Motor neuron (in vitro differentiated cells): ENCODE results near the gene GOLGA8S. TPM values are rescaled to one million over a fixed set of nuclear protein-coding genes. Genes with fewer than 3 reads are reported as not detected.
A peak's percentile ranks its signal among the peaks of the same experiment; 100 is the strongest.
"Not testable (repeated sequence)": the region's sequence is repeated elsewhere in the genome, so short reads cannot be mapped to it uniquely, and the experiment has no call there.

ENCODE experiments used
- ATAC-seq, 8 experiments: fragments of 200-7000 bp; cut with Tn5 transposase; replicated peaks in 6 of 8; 2 replicates each; pipeline ENCODE4 v1.8.0; 2021; ENCODE audit warnings: mild to moderate bottlenecking in 8 of 8, moderate library complexity in 8 of 8
- H3K27ac ChIP-seq, 2 donors: fragments of 250-450 bp; sonication (Bioruptor Pico); 2 replicates each; pipeline ENCODE4 v1.9.0; 2021; ENCODE audit warnings: antibody characterized with exemption in 2 of 2, mild to moderate bottlenecking in 2 of 2, moderate library complexity in 1 of 2
- H3K4me1 ChIP-seq, 2 donors: fragments of 250-450 bp; sonication (Bioruptor Pico); replicated peaks in 1 of 2; 2 replicates each; pipeline ENCODE4 v1.6.1; 2021; ENCODE audit warnings: antibody characterized with exemption in 2 of 2, mild to moderate bottlenecking in 2 of 2, moderate library complexity in 1 of 2
- H3K4me3 ChIP-seq, 5 donors: fragments of 250-450 bp; sonication (Bioruptor Pico); 2 replicates each; pipeline ENCODE4 v1.9.0; 2021; ENCODE audit warnings: antibody characterized with exemption in 5 of 5, mild to moderate bottlenecking in 5 of 5, moderate library complexity in 4 of 5
- WGBS, 10 experiments: fragments of 450-650 bp; shearing (Covaris generic); methylation state at CpG; one replicate each; pipeline ENCODE4 v1.0.0; 2022; 5-methylcytosine and 5-hydroxymethylcytosine counted together
- in situ Hi-C, 9 experiments: fragments of 400-800 bp; cut with MboI; loops; one replicate each; pipeline ENCODE4 v1.15.0; 2021; ENCODE audit warnings: low sequenced_read_pairs in 9 of 9, low pct_unique_long_range_greater_than_20kb in 2 of 9; ENCODE audit not compliant: unreplicated experiment in 9 of 9
- total RNA-seq, 8 experiments: library from RNA; unstranded; fragments of 300-600 nt; gene quantifications; 2 replicates each; pipeline versions ENCODE4 v1.2.3 to v1.2.4, GENCODE V29; 2022

Gene GOLGA8S, protein sequence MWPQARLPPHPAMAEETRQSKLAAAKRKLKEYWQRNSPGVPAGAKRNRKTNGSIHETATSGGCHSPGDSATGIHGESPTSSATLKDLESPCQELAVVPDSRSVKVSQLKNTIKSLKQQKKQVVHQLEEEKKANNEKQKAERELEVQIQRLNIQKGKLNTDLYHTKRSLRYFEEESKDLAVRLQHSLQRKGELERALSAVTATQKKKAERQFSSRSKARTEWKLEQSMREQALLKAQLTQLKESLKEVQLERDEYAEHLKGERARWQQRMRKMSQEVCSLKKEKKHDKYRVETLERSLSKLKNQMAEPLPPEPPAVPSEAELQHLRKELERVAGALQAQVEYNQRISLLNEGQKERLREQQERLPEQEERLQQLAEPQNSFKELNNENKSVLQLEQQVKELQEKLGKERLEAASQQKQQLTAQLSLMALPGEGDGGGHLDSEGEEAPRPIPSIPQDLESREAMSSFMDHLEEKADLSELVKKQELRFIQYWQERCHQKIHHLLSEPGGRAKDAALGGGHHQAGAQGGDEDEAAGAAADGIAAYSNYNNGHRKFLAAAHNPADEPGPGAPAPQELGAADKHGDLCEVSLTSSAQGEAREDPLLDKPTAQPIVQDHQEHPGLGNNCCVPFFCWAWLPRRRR
- under 1 TPM in 6 of 8 experiments, not detected in 2; under 0.01 to 0.19 (median 0.10) TPM for total RNA-seq

DNA sequence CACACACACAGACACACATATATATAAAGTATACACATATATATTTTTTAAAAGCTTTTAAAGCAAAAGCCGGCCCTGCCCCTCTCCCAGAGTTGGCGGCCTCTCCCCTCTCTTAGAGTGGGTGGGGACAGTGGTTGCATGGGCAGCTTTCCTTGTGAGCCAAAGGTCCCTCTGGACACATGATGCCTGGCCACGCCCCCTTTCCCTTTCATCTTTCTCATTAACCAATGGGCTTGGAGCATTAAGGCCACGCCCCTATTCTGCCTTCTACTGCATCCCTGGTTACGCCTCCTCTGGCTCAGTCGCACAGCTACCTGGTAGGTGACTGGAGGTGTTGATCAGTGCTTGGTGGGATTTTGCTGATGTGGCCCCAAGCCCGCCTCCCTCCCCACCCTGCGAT, at the start of gene GOLGA8S:
Gene GOLGA8S, plus strand, starts transcription at position 301 of the 400 bp plus-strand sequence. Its CDS starts 62 bp downstream, at position 363.
- no CpG with 5 or more reads among the region's 8 CpGs for WGBS, 10 experiments
- H3K4me1 ChIP-seq, in situ Hi-C loops, H3K27ac ChIP-seq, ATAC-seq, H3K4me3 ChIP-seq: not testable (repeated sequence)

DNA sequence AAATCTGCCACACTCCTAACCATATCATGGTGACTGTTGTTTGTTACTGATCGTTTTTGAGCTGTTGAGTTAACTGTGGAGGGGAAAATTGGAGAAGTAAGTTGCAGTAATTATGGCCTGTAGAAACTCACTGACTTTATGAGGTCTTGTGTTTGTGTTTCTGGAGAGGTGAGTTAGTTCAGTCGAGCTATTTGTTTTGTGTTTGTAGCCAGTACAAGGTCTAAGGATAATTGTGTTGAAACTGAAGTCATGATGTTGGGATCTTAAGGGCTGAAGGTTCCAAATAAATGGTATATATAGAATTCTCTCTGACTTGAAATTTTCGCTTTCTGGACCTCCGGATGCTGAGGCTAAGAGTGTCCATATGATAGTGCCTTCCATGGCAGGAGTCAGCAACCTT, 49.7 kb upstream of the GOLGA8S start:
- H3K4me1 ChIP-seq, ATAC-seq, H3K27ac ChIP-seq, in situ Hi-C loops: not testable (repeated sequence)
- WGBS, 10 experiments: 17 to 100% (median 63%) methylated on average over 1 to 3 of the region's 4 CpGs; no CpG with 5 or more reads in 2 of the 10 experiments
- H3K4me3 ChIP-seq: peak overlapping the region; percentile 14 to 98 (median 77)

DNA sequence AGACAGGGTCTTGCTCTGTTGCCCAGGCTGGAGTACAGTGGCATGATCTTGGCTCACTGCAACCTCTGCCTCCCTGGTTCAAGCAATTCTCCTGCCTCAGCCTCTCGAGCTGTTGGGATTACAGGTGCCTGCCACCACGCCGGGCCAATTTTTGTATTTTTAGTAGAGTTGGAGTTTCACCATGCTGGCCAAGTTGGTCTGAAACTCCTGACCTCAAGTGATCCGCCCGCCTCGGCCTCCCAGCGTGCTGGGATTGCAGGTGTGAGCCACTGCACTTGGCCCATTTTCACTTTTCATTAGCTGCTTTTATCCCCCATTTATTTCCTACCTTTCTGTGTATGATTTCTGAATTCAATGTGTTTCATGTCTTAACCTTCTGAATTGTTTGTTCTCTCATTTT, 48.6 kb upstream of the GOLGA8S start:
- H3K27ac ChIP-seq, H3K4me1 ChIP-seq, H3K4me3 ChIP-seq, ATAC-seq, in situ Hi-C loops: not testable (repeated sequence)
- WGBS, 10 experiments: 63 to 100% (median 87%) methylated on average over 1 to 7 of the region's 7 CpGs

DNA sequence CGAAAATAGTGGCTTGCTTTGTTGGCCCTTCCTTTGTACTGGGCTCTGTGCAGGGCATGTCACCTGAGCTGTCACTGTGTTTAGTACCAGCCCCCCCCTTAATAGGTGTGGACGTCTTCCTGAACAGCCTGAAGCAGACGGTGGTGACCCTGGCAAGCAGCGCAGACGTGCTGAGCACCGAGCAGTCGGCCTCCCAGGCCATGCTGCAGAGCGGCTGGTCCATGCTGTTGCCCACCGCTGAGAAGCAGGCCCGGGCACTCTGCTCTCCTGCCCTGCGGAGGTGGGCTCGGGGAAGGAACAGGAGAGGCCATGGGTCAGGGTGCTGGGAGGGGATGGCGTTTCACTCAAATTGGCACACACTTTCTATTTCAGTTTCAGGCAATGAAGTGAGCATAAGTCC, 43.3 kb upstream of the GOLGA8S start:
- ATAC-seq, H3K27ac ChIP-seq, H3K4me3 ChIP-seq, H3K4me1 ChIP-seq, in situ Hi-C loops: not testable (repeated sequence)
- 53 to 100% (median 100%) methylated on average over 1 to 4 of the region's 13 CpGs; no CpG with 5 or more reads in 4 of the 10 experiments for WGBS, 10 experiments

DNA sequence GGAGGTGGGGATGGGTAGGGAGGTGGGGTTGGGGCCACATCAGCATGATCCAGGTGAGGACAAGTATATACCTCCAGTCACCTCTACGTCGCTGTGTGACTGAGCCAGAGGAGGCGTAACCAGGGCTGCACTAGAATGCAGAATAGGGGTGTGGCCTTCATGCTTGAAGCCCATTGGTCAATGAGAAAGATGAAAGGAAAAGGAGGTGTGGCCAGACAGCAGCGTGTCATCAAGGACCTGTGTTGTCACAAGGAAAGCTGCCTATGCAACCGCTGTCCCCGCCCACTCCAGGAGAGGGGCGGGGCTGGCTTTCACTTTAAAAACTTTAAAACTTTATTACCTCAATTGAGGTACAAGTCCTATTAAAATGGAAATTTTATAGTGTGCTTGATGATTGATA, 20.5 kb upstream of the GOLGA8S start, which contains the start of gene GOLGA6L26:
Gene GOLGA6L26, minus strand, starts transcription at position 101 of the 400 bp plus-strand sequence. Its CDS starts 61 bp downstream, at position 40.
- H3K27ac ChIP-seq, in situ Hi-C loops, H3K4me1 ChIP-seq, ATAC-seq, H3K4me3 ChIP-seq: not testable (repeated sequence)
- no CpG with 5 or more reads among the region's 7 CpGs for WGBS, 10 experiments

DNA sequence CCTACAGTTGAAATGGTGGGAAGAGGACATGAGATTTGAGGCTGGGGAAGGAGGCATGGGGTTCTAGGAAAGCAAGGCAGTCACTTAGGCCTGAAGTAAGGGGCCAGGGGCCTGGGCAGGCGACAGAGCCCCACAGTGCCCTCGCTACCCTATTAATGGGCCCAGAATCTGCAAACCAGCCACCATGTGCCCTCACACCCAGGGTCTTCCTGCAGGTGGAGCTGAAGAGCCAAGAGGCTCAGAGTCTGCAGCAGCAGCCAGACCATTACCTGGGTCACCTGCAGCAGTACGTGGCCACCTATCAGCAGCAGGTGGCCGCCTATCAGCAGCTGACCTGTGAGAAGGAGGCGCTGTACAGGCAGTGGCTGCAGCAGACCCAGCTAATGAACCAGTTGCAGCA, 8.1 kb downstream of the GOLGA8S start:
- H3K27ac ChIP-seq, H3K4me3 ChIP-seq, H3K4me1 ChIP-seq, ATAC-seq, in situ Hi-C loops: not testable (repeated sequence)
- no CpG with 5 or more reads among the region's 5 CpGs for WGBS, 10 experiments

DNA sequence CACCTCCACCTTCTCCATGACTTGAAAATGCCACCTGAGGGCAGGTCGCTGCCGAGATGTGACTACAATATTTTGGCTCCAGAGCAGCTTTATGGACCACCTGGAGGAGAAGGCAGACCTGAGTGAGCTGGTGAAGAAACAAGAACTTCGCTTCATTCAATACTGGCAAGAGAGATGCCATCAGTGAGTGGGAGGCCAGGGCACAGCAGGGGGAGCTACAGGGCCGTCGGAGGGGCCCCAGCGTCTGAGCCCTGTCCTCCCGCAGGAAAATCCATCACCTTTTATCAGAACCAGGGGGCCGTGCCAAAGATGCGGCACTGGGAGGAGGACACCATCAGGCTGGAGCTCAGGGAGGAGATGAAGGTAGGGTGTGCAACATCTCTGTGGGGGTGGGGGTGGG, 9.7 kb downstream of the GOLGA8S start:
- H3K4me3 ChIP-seq, H3K27ac ChIP-seq, ATAC-seq, H3K4me1 ChIP-seq, in situ Hi-C loops: not testable (repeated sequence)
- WGBS, 10 experiments: no CpG with 5 or more reads among the region's 9 CpGs

DNA sequence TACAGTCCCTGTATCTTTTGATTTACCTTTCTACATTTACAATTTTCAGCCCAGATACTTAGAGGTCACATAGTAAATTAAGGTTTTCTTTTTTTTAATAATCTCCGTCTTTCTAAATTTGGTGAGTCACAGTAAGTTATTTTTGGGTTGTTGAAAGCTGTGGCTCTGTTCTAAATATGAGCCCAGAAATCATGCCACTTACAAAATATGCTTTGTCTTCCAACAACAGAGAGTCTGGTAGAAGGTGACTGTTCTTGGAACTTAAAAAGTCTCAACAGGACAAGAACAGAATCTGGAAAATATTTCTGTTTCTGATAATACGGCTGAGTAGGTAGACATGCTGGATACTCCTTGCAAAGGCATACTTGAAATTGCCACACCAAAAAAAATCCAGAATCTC, 16.0 kb downstream of the GOLGA8S start:
- H3K4me3 ChIP-seq: no peak overlapping the region
- H3K27ac ChIP-seq: no peak overlapping the region
- H3K4me1 ChIP-seq: no peaks in the 10 kb centered on the region
- in situ Hi-C loops: no loop called here
- 0 to 100% (median 68%) methylated on average over 1 to 2 of the region's 2 CpGs; no CpG with 5 or more reads in 3 of the 10 experiments for WGBS, 10 experiments
- no peak for ATAC-seq

DNA sequence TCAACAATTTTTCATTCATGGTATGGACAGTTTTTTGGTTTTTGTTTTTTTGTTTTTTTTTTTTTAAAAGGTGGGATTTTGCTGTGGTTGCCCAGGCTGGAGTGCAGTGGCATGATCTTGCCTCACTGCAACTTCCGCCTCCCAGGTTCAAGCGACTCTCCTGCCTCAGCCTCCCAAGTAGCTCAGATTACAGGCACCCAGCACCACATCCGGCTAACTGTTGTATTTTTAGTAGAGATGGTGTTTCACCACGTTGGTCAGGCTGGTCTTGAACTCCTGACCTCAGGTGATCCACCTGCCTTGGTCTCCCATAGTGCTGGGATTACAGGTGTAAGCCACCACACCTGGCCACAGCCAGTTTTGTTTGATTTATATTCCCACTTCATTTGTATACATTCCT, 16.6 kb downstream of the GOLGA8S start:
- H3K4me3 ChIP-seq, H3K4me1 ChIP-seq, in situ Hi-C loops, H3K27ac ChIP-seq, ATAC-seq: not testable (repeated sequence)
- 0 to 80% (median 54%) methylated on average over 1 to 4 of the region's 4 CpGs; no CpG with 5 or more reads in 1 of the 10 experiments for WGBS, 10 experiments

DNA sequence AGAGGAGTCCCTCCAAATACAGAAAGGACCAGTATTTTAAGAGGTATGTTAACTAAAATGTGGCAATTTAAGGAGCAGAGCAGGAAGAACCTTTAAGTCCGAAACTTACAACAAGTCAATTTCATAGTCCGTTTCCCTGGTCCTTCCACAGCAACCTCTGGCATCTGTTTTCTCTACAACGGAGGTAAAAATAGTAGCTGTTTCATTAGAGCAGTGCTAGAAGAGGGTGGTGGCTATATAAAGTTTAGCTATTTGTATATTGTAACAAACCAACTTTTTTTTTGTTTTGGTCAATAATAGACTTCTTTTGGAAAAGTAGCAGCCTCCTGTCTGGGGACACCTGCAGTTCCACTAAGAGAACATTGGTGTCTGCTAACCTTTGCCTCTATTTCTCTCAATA, 17.3 kb downstream of the GOLGA8S start:
- H3K27ac ChIP-seq, ATAC-seq, H3K4me3 ChIP-seq, H3K4me1 ChIP-seq, in situ Hi-C loops: not testable (repeated sequence)
- 10 to 90% (median 61%) methylated on average over 1 to 3 of the region's 3 CpGs; no CpG with 5 or more reads in 4 of the 10 experiments for WGBS, 10 experiments

DNA sequence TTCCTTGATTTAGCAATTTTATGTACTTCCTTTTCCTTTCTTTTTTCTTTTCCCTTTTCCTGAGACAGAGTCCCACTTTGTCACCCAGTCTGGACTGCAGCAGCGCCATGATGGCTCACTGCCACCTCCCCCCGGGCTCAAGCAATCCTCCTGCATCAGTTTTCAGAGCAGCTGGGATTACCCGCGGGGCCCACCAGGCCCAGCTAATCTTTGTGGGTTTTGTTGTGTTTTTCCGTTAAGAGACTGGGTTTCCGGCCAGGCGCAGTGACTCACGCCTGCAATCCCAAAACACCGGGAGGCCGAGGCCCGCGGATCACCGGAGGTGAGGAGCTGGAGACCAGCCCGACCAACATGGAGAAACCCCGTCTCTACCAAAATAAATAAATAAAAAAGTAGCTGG, 17.7 kb downstream of the GOLGA8S start:
- no peak for ATAC-seq
- 20 to 93% (median 80%) methylated on average over 1 to 6 of the region's 15 CpGs; no CpG with 5 or more reads in 5 of the 10 experiments for WGBS, 10 experiments
- H3K4me3 ChIP-seq: no peak overlapping the region
- H3K27ac ChIP-seq: no peak overlapping the region
- in situ Hi-C loops: no loop called here
- H3K4me1 ChIP-seq: no peaks in the 10 kb centered on the region

DNA sequence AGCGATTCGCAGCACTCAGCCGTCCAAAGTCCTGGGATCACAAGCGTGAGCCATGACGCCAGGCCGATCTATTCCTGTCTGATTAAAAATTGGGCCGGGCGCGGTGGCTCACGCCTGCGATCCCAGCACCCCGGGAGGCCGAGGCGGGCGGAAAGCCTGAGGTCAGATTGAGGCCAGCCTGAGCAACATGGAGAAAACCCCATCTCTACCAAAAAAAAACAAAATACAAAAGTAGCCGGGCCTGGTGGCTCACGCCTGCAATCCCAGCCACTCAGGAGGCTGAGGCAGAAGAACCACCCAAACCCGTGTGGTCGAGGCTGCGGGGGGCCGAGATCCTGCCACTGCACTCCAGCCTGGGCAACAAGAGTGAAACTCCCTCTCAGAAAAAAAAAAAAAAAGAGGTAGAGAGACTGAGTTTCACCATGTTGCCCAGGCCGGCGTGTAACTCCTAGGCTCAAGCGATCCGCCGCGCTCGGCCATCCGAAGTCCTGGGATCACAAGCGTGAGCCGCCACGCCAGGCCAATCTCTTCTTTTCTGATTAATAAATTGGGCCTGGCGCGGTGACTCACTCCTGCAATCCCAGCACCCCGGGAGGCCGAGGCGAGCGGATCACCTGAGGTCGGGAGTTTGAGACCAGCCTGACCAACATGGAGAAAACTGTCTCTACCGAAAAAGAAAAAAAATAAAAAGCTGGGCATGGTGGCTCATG, 18.5 kb downstream of the GOLGA8S start:
- ATAC-seq, H3K27ac ChIP-seq, in situ Hi-C loops, H3K4me3 ChIP-seq, H3K4me1 ChIP-seq: not testable (repeated sequence)
- WGBS, 10 experiments: 69 to 99% (median 91%) methylated on average over 7 to 23 of the region's 40 CpGs; no CpG with 5 or more reads in 3 of the 10 experiments

DNA sequence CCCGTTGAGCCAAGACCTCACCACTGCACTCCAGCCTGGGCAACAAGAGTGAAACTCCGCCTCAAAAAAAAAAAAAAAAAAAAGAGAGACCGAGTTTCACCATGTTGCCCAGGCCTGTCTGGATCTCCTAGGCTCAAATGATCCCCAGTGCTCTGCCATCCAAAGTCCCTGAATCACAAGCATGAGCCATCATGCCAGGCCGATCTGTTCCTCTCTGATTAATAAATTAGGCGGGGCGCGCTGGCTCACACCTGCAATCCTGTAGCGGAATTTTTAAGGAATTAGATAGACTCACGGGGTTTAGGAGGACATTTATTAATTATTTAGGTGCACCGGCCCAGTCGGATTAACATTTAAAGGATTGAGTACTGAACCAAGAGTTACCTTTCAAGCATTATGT, 19.7 kb downstream of the GOLGA8S start:
- ATAC-seq, H3K27ac ChIP-seq, in situ Hi-C loops, H3K4me3 ChIP-seq, H3K4me1 ChIP-seq: not testable (repeated sequence)
- 20 to 92% (median 88%) methylated on average over 1 to 4 of the region's 11 CpGs; no CpG with 5 or more reads in 4 of the 10 experiments for WGBS, 10 experiments
